K562 (cell line): Measurements from ENCODE around the gene EPHA4. TPM values are rescaled to one million over a fixed set of nuclear protein-coding genes. Genes with fewer than 3 reads are reported as not detected.

Experiments used
- ATAC-seq: fragments of 200-7000 bp; cut with Tn5 transposase; 3 replicates; pipeline ENCODE4 v1.9.1; 2020; ENCODE audit warnings: moderate library complexity
- BruUV-seq: library from RNA; stranded (reverse); fragments of 400-500 nt; replicated peaks from 2 replicates; lab custom pipeline; 2021; lab: Mats Ljungman, UMichigan
- CTCF ChIA-PET: fragments of 300-600 bp; formaldehyde crosslinking; extraction: SDS; loops from one replicate; lab custom pipeline; 2021; ENCODE audit warnings: low intra/inter-chr PET ratio; lab: Yijun Ruan, JAX
- POLR2A ChIA-PET: fragments of 300-600, 350-650 bp; sonication (Branson Sonifier 250); formaldehyde crosslinking; extraction: SDS; loops from one replicate; lab custom pipeline; 2021; ENCODE audit warnings: antibody characterized with exemption, inconsistent platforms; lab: Yijun Ruan, JAX
- DNase-seq, 4 experiments: peaks; one replicate each; pipeline versions ENCODE4 v3.0.0 to v3.0.0-alpha.2; 2011 to 2018; ENCODE audit warnings: low spot score in 3 of 4, mixed read lengths in 3 of 4; ENCODE audit errors: extremely low read depth in 1 of 4
- FAIRE-seq: peaks from 2 replicates; lab custom pipeline; 2011; peaks lifted over from hg19 to GRCh38; lab: Jason Lieb, UNC
- H2AFZ ChIP-seq: 2 replicates; pipeline ENCODE4 v1.6.0; 2011; ENCODE audit warnings: low read depth, low read length, control low read depth, inconsistent platforms
- H3K27ac ChIP-seq: fragments of 200-600 bp; 3 replicates; pipeline ENCODE4 v1.8.0; 2011; ENCODE audit warnings: low read depth, mild to moderate bottlenecking, control low read depth, inconsistent platforms, low read length, moderate library complexity, mixed read lengths; ENCODE audit errors: extremely low read depth
- H3K27me3 ChIP-seq, 2 experiments: fragments of 300-600 bp in 1 of 2; 2 replicates in 1 of 2; 3 replicates in 1 of 2; pipeline versions ENCODE4 v1.6.0 to v1.8.0; 2011; ENCODE audit warnings: inconsistent platforms in 2 of 2, low read length in 2 of 2, mild to moderate bottlenecking in 1 of 2, mixed read lengths in 1 of 2, moderate library complexity in 1 of 2; ENCODE audit not compliant: control insufficient read depth in 2 of 2, insufficient read depth in 2 of 2
- H3K36me3 ChIP-seq: fragments of 300-600 bp; 3 replicates; pipeline ENCODE4 v1.8.0; 2011; ENCODE audit warnings: mild to moderate bottlenecking, low read length, inconsistent platforms; ENCODE audit not compliant: control insufficient read depth, insufficient read depth
- H3K4me1 ChIP-seq, 2 experiments: fragments of 200-600 bp in 1 of 2; replicated peaks in 1 of 2; 2 replicates in 1 of 2; 3 replicates in 1 of 2; pipeline versions ENCODE4 v1.5.1 to v1.8.0; 2011; ENCODE audit warnings: inconsistent platforms in 2 of 2, low read length in 2 of 2, mild to moderate bottlenecking in 1 of 2, mixed read lengths in 1 of 2, moderate library complexity in 1 of 2; ENCODE audit not compliant: control insufficient read depth in 2 of 2, insufficient read depth in 2 of 2
- H3K4me2 ChIP-seq: 2 replicates; pipeline ENCODE4 v1.6.1; 2011; ENCODE audit warnings: low read length, control low read depth, inconsistent platforms, mixed read lengths; ENCODE audit not compliant: insufficient read depth
- H3K4me3 ChIP-seq: fragments of 200-600 bp; sonication (generic), shearing (Covaris generic); 2 replicates; pipeline ENCODE4 v1.5.1; 2016; ENCODE audit warnings: control low read depth, inconsistent platforms
- H3K79me2 ChIP-seq: fragments of 200-600 bp; 3 replicates; pipeline ENCODE4 v1.8.0; 2011; ENCODE audit warnings: low read length, inconsistent platforms; ENCODE audit not compliant: control insufficient read depth, insufficient read depth
- H3K9ac ChIP-seq, 2 experiments: 2 replicates each; pipeline versions ENCODE4 v1.6.0 to v1.6.1; 2011; ENCODE audit warnings: low read depth in 2 of 2, low read length in 2 of 2, control low read depth in 1 of 2, inconsistent platforms in 1 of 2, mild to moderate bottlenecking in 1 of 2, mixed read lengths in 1 of 2; ENCODE audit not compliant: insufficient read depth in 1 of 2
- H3K9me1 ChIP-seq: one replicate; pipeline ENCODE4 v1.6.0; 2011; ENCODE audit warnings: inconsistent platforms, mild to moderate bottlenecking, low read length, moderate library complexity; ENCODE audit not compliant: control insufficient read depth, insufficient read depth
- H3K9me3 ChIP-seq: replicated peaks from 2 replicates; pipeline ENCODE4 v1.5.1; 2011; ENCODE audit warnings: low read depth, low read length, inconsistent platforms; ENCODE audit not compliant: control insufficient read depth, insufficient read depth
- H4K20me1 ChIP-seq: replicated peaks from 2 replicates; pipeline ENCODE4 v1.6.1; 2011; ENCODE audit warnings: low read length, inconsistent platforms, mixed read lengths; ENCODE audit not compliant: control insufficient read depth, insufficient read depth
- ELF2 ChIP-seq: fragments of 250-450 bp; sonication (Bioruptor Pico); IDR thresholded peaks from 2 replicates; pipeline ENCODE4 v1.5.0; 2021; ENCODE audit warnings: mild to moderate bottlenecking
- EP400 ChIP-seq: fragments of 450-650 bp; IDR thresholded peaks from 2 replicates; pipeline ENCODE4 v1.6.1; 2017; ENCODE audit warnings: antibody characterized with exemption, mild to moderate bottlenecking, moderate library complexity
- STAT5A ChIP-seq: IDR thresholded peaks from 2 replicates; pipeline ENCODE4 v1.6.1; 2012; ENCODE audit warnings: low read length, inconsistent platforms, borderline replicate concordance
- WGBS: fragments of 100-300 bp; shearing (Covaris generic); methylation state at CpG from one replicate; pipeline ENCODE4 v1.1.6; 2016; ENCODE audit warnings: low coverage, mixed read lengths; ENCODE audit not compliant: insufficient coverage; ENCODE audit errors: missing lambda C conversion rate; 5-methylcytosine and 5-hydroxymethylcytosine counted together
- in situ Hi-C: fragments of 300-500 bp; cut with MboI; formaldehyde crosslinking; loops from 4 replicates; pipeline ENCODE4 v1.15.0; 2018; ENCODE audit warnings: inconsistent platforms, mixed read lengths
- intact Hi-C: fragments of 100-400 bp; cut with micrococcal nuclease; formaldehyde crosslinking; loops from 2 replicates; pipeline ENCODE4 v1.14.2; 2022
- polyA plus RNA-seq, 8 experiments: library from polyadenylated mRNA; depleted of rRNA in 4 of 8; stranded (reverse) in 5 of 8; unstranded in 3 of 8; fragments of >200 nt; fragmentation: Nextera tagmentation in 2 of 8; fragmentation: Illumina TruSeq in 1 of 8; extraction: Ambion mirVana in 2 of 8; extraction: Trizol in 1 of 8; gene quantifications; 2 replicates each; pipeline versions ENCODE4 v1.2.1 to v1.2.3, GENCODE V29; 2011 to 2014; ENCODE audit warnings: inconsistent platforms in 1 of 8, missing spikeins in 1 of 8
- total RNA-seq, 7 experiments: library from RNA; depleted of rRNA in 6 of 7; stranded (reverse); fragments of >200 nt in 6 of 7; fragmentation: Illumina TruSeq in 2 of 7; extraction: Trizol in 2 of 7; gene quantifications; 2 replicates each; pipeline versions ENCODE4 v1.2.1 to v1.2.3, GENCODE V29; 2011 to 2021; ENCODE audit warnings: low replicate concordance in 1 of 7
- TF ChIP-seq, protein P1 (sequence below): fragments of 250-450 bp; sonication (Bioruptor Pico); IDR thresholded peaks from 2 replicates; pipeline ENCODE4 v1.8.0; 2021; ENCODE audit warnings: mild to moderate bottlenecking, moderate library complexity

Gene EPHA4
- total and polyA plus RNA-seq, 9 of the 15 experiments (the other 6 are each of a cell fraction or from before 2014, with no cell fraction given), result 0.07 to 0.09 (median 0.07) TPM; not detected in 6

DNA sequence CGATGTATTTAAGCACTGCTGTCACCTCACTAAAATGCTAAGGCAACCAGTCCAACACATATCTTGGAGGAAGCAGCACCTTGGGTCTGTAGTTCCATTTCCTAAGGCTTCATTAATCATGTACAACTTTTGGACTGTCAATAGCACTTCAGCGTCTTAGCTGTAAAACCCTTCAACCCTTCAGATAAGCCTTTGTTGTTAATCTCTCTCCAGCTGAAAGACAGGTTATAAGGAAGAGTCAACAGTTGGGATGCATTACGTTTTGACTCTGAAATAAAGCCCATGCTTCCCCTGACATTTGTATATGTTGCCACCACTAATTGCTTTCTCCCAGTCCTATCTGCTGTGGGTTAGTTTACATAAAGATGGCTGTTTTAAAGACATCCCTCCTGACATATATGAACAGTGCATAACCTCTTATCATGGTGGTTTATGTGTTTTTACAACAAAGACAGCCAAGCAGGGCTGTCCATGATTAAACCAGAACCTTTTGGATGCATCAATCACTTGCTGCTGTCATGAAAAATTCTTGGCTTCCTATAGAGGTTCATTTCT lies 81.5 kb downstream of the EPHA4 start:
- ChIA-PET CTCF (no interaction called here), POLR2A (no interaction called here)
- Histone ChIP-seq H3K4me2 (no peak overlapping the region), H3K4me3 (no peak overlapping the region), H3K27ac (no peak overlapping the region), H3K79me2 (no peaks in the 10 kb centered on the region), H3K4me1 (no peaks in the 10 kb centered on the region), H3K9me1 (no peaks in the 10 kb centered on the region), H3K9me3 (no peaks in the 10 kb centered on the region; the same call in 1 of the 2 replicates), H3K36me3 (no peaks in the 10 kb centered on the region), H3K9ac (no peak overlapping the region), H4K20me1 (no peaks in the 10 kb centered on the region), H2AFZ (no peak overlapping the region), H3K27me3 (no peaks in the 10 kb centered on the region)
- TF ChIP-seq ELF2 (CRISPR knock-in tag) (no peak), STAT5A (no peak), EP400 (no peak)
- TF ChIP-seq, protein P1, sequence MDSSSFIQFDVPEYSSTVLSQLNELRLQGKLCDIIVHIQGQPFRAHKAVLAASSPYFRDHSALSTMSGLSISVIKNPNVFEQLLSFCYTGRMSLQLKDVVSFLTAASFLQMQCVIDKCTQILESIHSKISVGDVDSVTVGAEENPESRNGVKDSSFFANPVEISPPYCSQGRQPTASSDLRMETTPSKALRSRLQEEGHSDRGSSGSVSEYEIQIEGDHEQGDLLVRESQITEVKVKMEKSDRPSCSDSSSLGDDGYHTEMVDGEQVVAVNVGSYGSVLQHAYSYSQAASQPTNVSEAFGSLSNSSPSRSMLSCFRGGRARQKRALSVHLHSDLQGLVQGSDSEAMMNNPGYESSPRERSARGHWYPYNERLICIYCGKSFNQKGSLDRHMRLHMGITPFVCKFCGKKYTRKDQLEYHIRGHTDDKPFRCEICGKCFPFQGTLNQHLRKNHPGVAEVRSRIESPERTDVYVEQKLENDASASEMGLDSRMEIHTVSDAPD (CRISPR knock-in tag), result no peak
- ATAC-seq (no peak), DNase-seq (no peak), FAIRE-seq (no peak)
- BruUV-seq, result no TSS peak
- 0% methylated on average over 3 of the region's 3 CpGs for WGBS
- intact Hi-C loops (no loop called here), in situ Hi-C loops (no loop called here)
